ENCODE results near the gene CCNQ. TPM values are rescaled to one million over a fixed set of nuclear protein-coding genes. Genes with fewer than 3 reads are reported as not detected.

The CCNQ gene
- total RNA-seq, 2 experiments from 2014 or later, result 12.0 to 29.7 TPM

- CTCF ChIA-PET (ENCODE audit: unreplicated experiment), result no interaction called here
- DNase-seq (ENCODE audit: low spot score), result no peak
- no peak overlapping the region for H3K27ac ChIP-seq (ENCODE audit: low read depth, low read length, poor library complexity, severe bottlenecking)
- no peaks in the 10 kb centered on the region for H3K79me2 ChIP-seq (ENCODE audit: insufficient read depth, low read depth, low read length)
- no peaks in the 10 kb centered on the region for H3K9me2 ChIP-seq (ENCODE audit: insufficient read depth, low read length)
- H3K36me3 ChIP-seq (ENCODE audit: insufficient read depth, low read length), result no peaks in the 10 kb centered on the region
- BruUV-seq (replicated peaks), result no TSS peak
- TF ChIP-seq CTCF (conservative IDR thresholded peaks at IDR 0.05; ENCODE audit: low read length) (no peak), EZH2phosphoT487 (IDR thresholded peaks at IDR 0.05; ENCODE audit: borderline replicate concordance, low read depth, low read length) (no peak)
- POLR2A ChIA-PET, result no interaction called here
- no peaks in the 10 kb centered on the region for H3K9me3 ChIP-seq (ENCODE audit: low read length)
- H4K20me1 ChIP-seq (ENCODE audit: insufficient read depth, low read length), result no peaks in the 10 kb centered on the region
- H3K4me1 ChIP-seq (ENCODE audit: insufficient read depth, low read length, poor library complexity, severe bottlenecking), result no peaks in the 10 kb centered on the region
- H3K4me2 ChIP-seq (ENCODE audit: low read length), result no peak overlapping the region
- no peak overlapping the region for H3K4me3 ChIP-seq (ENCODE audit: low read depth, low read length, poor library complexity, severe bottlenecking)
- intact Hi-C loops (cut with micrococcal nuclease; ENCODE audit: unreplicated experiment), result no loop called here
- H2AFZ ChIP-seq (ENCODE audit: low read length), result no peak overlapping the region
Observed at GRCh38 chrX:153625271-153626024, 26.5 kb upstream of the CCNQ start.

- Histone ChIP-seq H3K9me3 (ENCODE audit: low read length) (no peaks in the 10 kb centered on the region), H3K36me3 (ENCODE audit: insufficient read depth, low read length) (no peaks in the 10 kb centered on the region), H4K20me1 (ENCODE audit: insufficient read depth, low read length) (no peaks in the 10 kb centered on the region), H2AFZ (ENCODE audit: low read length) (no peak overlapping the region), H3K4me1 (ENCODE audit: insufficient read depth, low read length, poor library complexity, severe bottlenecking) (no peaks in the 10 kb centered on the region), H3K4me3 (ENCODE audit: low read depth, low read length, poor library complexity, severe bottlenecking) (no peak overlapping the region), H3K27ac (ENCODE audit: low read depth, low read length, poor library complexity, severe bottlenecking) (no peak overlapping the region), H3K4me2 (ENCODE audit: low read length) (no peak overlapping the region), H3K79me2 (ENCODE audit: insufficient read depth, low read depth, low read length) (no peaks in the 10 kb centered on the region), H3K9me2 (ENCODE audit: insufficient read depth, low read length) (no peaks in the 10 kb centered on the region)
- CTCF ChIA-PET (ENCODE audit: unreplicated experiment), result interaction anchor here (0.6 kb wide), 1 partner anchor 12 kb away, joined by 3 read pairs; no protein-coding TSS in a partner anchor
- POLR2A ChIA-PET, result no interaction called here
- no peak for TF ChIP-seq EZH2phosphoT487 (IDR thresholded peaks at IDR 0.05; ENCODE audit: borderline replicate concordance, low read depth, low read length)
- DNase-seq (ENCODE audit: low spot score), result no peak
- no TSS peak for BruUV-seq (replicated peaks)
- intact Hi-C loops (cut with micrococcal nuclease; ENCODE audit: unreplicated experiment), result no loop called here
Observed at GRCh38 chrX:153624196-153625091, 25.5 kb upstream of the CCNQ start.

GRCh38 chrX:153623310-153624029, 24.5 kb upstream of the CCNQ start:
- Histone ChIP-seq H3K27ac (ENCODE audit: low read depth, low read length, poor library complexity, severe bottlenecking) (no peak overlapping the region), H2AFZ (ENCODE audit: low read length) (no peak overlapping the region), H3K4me3 (ENCODE audit: low read depth, low read length, poor library complexity, severe bottlenecking) (no peak overlapping the region), H3K36me3 (ENCODE audit: insufficient read depth, low read length) (no peaks in the 10 kb centered on the region), H3K9me2 (ENCODE audit: insufficient read depth, low read length) (no peaks in the 10 kb centered on the region), H3K4me2 (ENCODE audit: low read length) (no peak overlapping the region), H3K79me2 (ENCODE audit: insufficient read depth, low read depth, low read length) (no peaks in the 10 kb centered on the region), H4K20me1 (ENCODE audit: insufficient read depth, low read length) (no peaks in the 10 kb centered on the region), H3K9me3 (ENCODE audit: low read length) (no peaks in the 10 kb centered on the region), H3K4me1 (ENCODE audit: insufficient read depth, low read length, poor library complexity, severe bottlenecking) (no peaks in the 10 kb centered on the region)
- POLR2A ChIA-PET, result no interaction called here
- BruUV-seq (replicated peaks), result no TSS peak
- TF ChIP-seq EZH2phosphoT487 (IDR thresholded peaks at IDR 0.05; ENCODE audit: borderline replicate concordance, low read depth, low read length) (no peak), CTCF (conservative IDR thresholded peaks at IDR 0.05; ENCODE audit: low read length) (no peak)
- CTCF ChIA-PET (ENCODE audit: unreplicated experiment), result no interaction called here
- intact Hi-C loops (cut with micrococcal nuclease; ENCODE audit: unreplicated experiment), result no loop called here
- DNase-seq (ENCODE audit: low spot score), result no peak

Measured in OCI-LY7 (cell line).